ENCODE results near the gene EPHA4.
"Not testable (repeated sequence)": the region's sequence is repeated elsewhere in the genome, so short reads cannot be mapped to it uniquely, and the experiment has no call there.

The EPHA4 gene

GRCh38 chr2:221539246-221539645 is 32.9 kb downstream of the EPHA4 start:
- DNase-seq (ENCODE audit: low read depth in 2 of 2), result no peak

GRCh38 chr2:221535824-221536223 is 36.3 kb downstream of the EPHA4 start:
- no peak for DNase-seq (ENCODE audit: low read depth in 2 of 2)

DNA sequence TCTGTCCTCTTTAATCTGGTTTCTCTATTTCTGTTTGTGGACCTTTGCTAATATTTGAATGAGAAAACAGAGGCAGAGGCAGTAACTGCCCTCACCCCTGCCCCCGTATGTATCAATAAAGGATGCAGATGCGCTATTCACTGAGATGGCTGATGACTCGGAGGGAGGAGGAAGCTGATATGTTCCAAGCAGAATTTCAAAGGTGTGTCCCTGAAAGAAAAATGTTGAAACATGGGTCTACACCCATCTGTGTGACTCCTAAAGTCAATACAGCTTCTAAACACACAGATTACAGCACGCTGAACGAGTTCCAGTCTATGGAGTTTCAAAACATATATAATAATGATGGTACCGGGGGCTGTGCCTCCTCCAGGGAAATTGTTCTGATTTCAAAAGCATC is 38.8 kb downstream of the EPHA4 start:
- no peak for DNase-seq (ENCODE audit: low read depth in 2 of 2)

- DNase-seq (ENCODE audit: low read depth in 2 of 2), result no peak
Measured at GRCh38 chr2:221532641-221533040, 39.5 kb downstream of the EPHA4 start.

DNA sequence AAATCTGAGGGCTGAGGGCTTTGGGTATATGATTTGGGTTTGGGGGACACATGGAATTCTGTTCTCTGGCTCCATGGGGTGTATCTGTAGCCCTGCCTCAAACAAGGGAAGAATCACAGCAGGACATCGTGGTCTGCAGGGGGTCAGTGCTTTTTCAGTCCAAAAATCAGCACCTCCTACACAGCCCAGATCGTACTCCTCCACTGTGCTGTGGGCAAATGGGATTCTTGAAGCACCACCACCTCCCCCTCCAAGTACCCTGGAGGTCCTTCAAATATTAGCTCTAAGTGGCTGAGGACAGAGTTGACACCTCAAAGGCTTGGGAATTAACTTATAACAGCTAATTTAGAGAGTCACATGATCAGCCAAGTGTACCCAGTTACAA is 41.5 kb downstream of the EPHA4 start:
- no peak for DNase-seq (ENCODE audit: low read depth in 2 of 2)

DNA sequence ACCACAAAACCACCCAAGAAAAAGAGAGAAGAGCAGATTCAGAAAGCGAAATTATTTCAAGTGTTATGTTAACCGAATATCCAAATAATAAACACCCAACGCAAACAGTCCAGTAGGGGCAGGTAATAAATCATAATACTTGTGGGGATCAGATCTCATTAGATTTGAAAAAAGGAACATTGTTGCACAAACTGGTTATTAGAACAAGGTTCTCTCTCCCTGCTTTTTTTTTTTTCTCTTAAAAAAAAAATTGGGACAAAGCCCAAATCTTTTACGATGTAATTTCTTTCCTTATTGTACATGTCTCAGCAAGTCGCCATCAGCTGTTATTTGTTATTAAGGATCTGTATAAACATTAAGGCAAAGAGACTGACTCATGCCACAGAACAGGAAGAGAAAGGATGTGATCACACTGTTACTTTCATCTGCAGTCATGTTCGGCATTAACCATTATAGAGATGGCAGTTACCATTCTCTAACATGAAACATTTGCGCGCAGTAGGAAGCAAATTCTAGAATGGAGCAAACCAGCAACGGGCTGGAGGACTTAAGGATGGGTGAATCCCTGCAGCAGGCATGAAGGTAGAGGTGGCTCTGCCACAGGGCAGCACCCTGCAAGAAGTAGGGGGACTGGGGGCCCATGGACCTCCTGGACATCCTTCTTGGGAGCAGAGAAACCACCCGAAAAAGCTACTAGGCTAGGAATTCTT is 42.0 kb downstream of the EPHA4 start:
- peak; percentile 79 to 80 for DNase-seq (ENCODE audit: low read depth in 2 of 2)

GRCh38 chr2:221529177-221529942 is 42.7 kb downstream of the EPHA4 start:
- DNase-seq (ENCODE audit: low read depth in 2 of 2), result no peak

DNA sequence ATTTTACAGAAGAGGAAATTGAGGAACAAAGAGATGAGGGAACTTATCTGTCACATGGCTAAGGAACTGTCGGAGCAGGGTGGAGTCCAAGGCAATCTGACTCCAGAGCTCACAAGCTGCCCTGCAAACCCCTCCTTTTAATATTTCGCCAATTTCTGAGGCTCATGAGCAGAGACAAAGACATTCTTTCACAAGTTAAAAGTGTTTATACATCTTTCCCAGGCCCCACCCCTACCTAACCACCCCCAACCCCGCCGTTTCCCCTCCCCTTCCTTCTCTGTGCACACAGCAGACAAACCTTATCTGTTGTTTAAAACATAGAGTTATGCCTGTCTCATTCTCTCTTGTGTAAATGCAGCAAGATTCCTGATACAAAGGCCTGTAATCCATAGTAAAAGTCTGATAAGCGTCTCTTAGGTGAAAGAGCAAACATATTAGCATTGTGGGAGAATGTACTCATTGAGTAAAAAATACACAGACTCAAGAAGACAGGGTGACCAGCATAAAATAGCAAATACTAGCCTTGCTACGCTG is 44.3 kb downstream of the EPHA4 start:
- no peak for DNase-seq (ENCODE audit: low read depth in 2 of 2)

- DNase-seq (ENCODE audit: low read depth in 2 of 2), result no peak
Measured at GRCh38 chr2:221524158-221524557, 47.9 kb downstream of the EPHA4 start.

DNA sequence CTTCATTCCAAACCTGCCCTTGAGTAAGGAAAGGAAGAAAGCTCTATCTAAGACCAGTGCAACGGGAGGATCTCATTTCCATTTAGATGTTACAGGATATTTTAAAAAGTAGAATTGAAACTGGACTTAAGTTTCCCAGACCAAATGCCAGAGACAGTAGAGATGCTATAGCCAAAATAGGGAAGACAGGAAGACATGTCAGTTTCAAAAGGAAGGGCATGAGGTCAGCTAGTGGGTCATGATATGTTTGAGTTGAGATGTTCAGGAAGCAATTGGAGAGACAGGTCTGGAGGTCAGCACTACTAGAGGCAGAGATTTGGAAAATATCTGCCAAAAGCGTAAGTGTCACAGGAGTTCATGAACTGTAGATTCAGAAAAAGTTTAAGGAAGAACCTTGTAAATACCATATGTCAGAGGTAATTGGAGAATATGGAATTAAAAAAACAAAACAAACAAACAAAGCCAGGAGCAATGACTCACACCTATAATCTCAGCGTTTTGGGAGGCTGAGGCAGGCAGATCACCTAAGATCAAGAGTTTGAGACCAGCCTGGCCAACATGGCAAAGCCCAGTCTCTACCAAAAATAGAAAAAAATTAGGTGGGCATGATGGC is 50.8 kb downstream of the EPHA4 start:
- DNase-seq (ENCODE audit: low read depth in 2 of 2), result no peak

GRCh38 chr2:221518935-221519625 is 53.0 kb downstream of the EPHA4 start:
- DNase-seq (ENCODE audit: low read depth in 2 of 2), result no peak

- no peak for DNase-seq (ENCODE audit: low read depth in 2 of 2)
Measured at GRCh38 chr2:221518201-221518934, 53.7 kb downstream of the EPHA4 start.

DNA sequence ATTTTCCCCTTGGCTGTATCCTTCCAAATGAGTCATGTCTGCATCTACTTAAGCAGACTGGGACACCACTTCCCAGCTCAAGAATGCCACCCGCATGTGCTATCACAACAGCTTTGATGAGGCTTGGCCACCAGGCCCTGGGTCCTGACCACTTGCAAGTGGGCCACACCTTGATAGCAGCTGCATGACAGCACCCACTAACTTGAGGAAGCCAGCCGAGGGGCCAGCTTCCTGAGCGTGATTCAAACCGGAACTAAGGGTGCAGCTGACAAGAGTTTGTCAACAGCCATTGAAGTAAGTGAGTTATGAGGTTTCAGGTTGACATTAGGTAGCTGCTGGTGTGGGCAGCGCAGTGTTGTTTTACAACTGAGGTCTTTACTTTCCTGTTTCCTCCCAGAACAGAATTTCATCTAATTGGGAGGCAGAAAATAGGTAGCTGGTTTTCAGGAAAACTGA is 54.4 kb downstream of the EPHA4 start:
- peak in 1 of 2 experiments; percentile 13 for DNase-seq (ENCODE audit: low read depth in 2 of 2)

DNA sequence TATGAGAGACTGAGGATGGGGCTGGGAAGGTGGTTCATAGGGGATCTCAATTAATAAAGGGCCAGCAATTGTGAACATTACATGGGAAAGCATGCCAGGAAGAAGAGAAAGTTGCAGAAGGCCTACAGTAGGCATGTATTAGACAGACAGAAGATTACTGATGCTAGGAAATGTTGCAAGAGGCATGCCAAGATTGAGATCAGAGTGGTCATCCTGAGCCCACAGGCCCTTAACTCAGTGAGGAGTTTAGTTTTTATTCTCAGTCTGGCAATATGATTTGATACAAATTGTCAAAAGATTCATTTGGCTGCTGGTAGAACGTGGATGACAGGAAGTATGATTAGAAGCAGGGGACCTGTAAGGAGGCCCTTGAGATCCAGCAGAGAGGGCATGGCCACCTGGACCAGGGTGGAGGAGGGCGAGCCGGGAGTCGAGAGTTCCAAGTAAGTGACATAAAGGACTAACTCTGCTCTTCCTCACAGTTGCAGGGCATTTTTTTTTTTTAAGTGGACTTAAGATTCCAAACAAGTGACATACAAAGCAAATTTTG is 54.9 kb downstream of the EPHA4 start:
- peak in 1 of 2 experiments; percentile 14 for DNase-seq (ENCODE audit: low read depth in 2 of 2)

GRCh38 chr2:221515864-221516263 is 56.2 kb downstream of the EPHA4 start:
- DNase-seq (ENCODE audit: low read depth in 2 of 2), result no peak

- DNase-seq (ENCODE audit: low read depth in 2 of 2), result no peak
Measured at GRCh38 chr2:221514305-221515040, 57.6 kb downstream of the EPHA4 start.

DNA sequence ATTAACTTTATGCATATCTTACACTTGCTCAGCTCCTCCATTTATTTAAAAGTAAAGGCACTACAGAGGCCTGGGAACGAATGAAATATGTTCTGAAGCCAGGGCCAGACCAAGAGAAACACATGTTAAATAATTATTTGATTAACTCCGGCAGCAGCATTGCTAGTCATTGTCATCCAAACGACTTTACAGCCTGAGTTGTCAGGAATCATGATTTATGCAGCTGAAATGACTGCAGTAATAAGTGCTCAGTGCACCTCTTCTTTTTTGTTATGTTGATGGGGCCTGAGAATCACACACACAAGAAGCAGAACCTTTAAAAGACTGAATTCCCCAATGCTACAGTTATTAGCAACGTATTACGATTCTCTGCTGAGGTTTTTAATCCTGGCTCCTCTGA is 58.9 kb downstream of the EPHA4 start:
- DNase-seq (ENCODE audit: low read depth in 2 of 2), result no peak

DNA sequence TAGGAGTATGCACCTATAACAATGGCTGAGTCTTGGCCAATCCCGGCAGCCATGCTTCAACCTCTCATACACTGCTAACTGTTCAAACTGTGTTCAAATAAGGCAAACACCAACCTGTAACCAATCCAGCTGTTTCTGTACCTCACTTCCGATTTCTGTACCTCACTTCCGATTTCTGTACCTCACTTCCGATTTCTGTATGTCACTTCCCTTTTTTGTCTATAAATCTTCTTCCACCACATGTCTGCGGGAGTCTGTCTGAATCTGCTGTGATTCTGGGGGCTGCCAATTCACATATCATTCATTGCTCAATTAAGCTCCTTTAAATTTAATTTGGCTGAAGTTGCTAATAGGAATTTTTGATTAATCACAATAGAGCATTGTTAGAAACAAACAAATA is 60.8 kb downstream of the EPHA4 start:
- not testable (repeated sequence) for DNase-seq (ENCODE audit: low read depth in 2 of 2)

DNA sequence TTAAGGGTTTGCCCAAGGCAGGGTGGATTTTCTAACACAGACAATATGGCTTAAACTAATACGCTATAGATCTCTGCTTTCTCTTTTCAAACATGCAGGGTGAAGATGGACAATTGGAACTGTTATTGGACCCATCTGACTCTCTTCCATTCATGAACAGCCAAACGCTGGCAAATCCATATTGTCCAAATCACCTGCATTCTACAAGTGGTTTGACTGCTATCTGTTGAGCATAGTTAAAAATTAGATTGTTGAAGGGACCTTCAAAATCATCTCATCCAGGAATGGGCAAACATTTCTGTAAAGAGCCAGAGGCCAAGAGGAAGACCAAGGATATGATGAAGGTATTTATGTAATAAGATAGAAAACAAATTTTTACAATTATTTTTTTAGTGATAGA is 65.6 kb downstream of the EPHA4 start:
- no peak for DNase-seq (ENCODE audit: low read depth in 2 of 2)

- DNase-seq (ENCODE audit: low read depth in 2 of 2), result no peak
Measured at GRCh38 chr2:221505605-221506004, 66.5 kb downstream of the EPHA4 start.

Data from fibroblast of skin of left quadriceps (primary cell).